ENCODE measurements around the gene CLPSL1.
"Not testable (repeated sequence)": the region's sequence is repeated elsewhere in the genome, so short reads cannot be mapped to it uniquely, and the experiment has no call there.

The CLPSL1 gene, protein sequence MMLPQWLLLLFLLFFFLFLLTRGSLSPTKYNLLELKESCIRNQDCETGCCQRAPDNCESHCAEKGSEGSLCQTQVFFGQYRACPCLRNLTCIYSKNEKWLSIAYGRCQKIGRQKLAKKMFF

GRCh38 chr6:35780719-35781118 lies at the start of gene CLPSL1:
Gene CLPSL1, plus strand, starts transcription at chr6:35781019. Its CDS starts 92 bp downstream, at chr6:35781111.
- DNase-seq (ENCODE audit: low read depth, low spot score), result no peak
- H3K27me3 ChIP-seq (ENCODE audit: insufficient read depth, insufficient read length), result peaks cover 3% of the 10 kb centered on the region
- peak within 1 kb of the TSS; percentile 4 for H3K9ac ChIP-seq (ENCODE audit: insufficient read length, low read depth)
- no peak for TF ChIP-seq YY1 (IDR thresholded peaks at IDR 0.05; ENCODE audit: insufficient read depth, insufficient read length)
- TF ChIP-seq ZNF274 (IDR thresholded peaks at IDR 0.05; ENCODE audit: low read depth, low read length), result no peak
- no peak for TF ChIP-seq SUZ12 (IDR thresholded peaks at IDR 0.05; ENCODE audit: extremely low read depth, insufficient read depth, insufficient read length)
- no peak within 1 kb of the TSS for H3K4me3 ChIP-seq (ENCODE audit: insufficient read length, low read depth)
- H3K9me3 ChIP-seq (ENCODE audit: insufficient read depth, low read length), result no peaks in the 10 kb centered on the region
- no peaks in the 10 kb centered on the region for H3K36me3 ChIP-seq (ENCODE audit: insufficient read depth, insufficient read length, low read length)
- H3K4me1 ChIP-seq (ENCODE audit: insufficient read depth, insufficient read length), result no peaks in the 10 kb centered on the region

DNA sequence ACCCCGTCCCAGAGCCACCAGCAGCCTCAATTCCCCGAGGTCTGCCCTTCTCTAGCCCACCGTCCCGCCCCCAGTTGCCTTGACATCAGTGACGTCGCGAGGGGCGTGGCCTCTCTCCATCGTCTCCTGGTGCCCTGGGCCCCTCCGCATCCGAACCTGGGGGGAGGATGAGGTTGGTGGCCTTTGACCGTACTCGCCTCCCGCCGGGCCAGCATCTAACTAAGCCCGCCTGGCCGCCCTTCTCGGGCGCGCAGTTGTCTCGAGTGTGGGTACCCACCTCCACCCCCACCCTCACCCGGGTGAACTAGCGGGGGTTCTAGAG lies 49.4 kb upstream of the CLPSL1 start:
- no peak for DNase-seq (ENCODE audit: low read depth, low spot score)
- Histone ChIP-seq H3K9me3 (ENCODE audit: insufficient read depth, low read length) (no peaks in the 10 kb centered on the region), H3K27me3 (ENCODE audit: insufficient read depth, insufficient read length) (no peaks in the 10 kb centered on the region), H3K4me1 (ENCODE audit: insufficient read depth, insufficient read length) (no peaks in the 10 kb centered on the region), H3K36me3 (ENCODE audit: insufficient read depth, insufficient read length, low read length) (no peaks in the 10 kb centered on the region), H3K4me3 (ENCODE audit: insufficient read length, low read depth) (peak overlapping the region; percentile 61), H3K9ac (ENCODE audit: insufficient read length, low read depth) (peak overlapping the region; percentile 66)
- no peak for TF ChIP-seq ZNF274 (IDR thresholded peaks at IDR 0.05; ENCODE audit: low read depth, low read length)
- no peak for TF ChIP-seq YY1 (IDR thresholded peaks at IDR 0.05; ENCODE audit: insufficient read depth, insufficient read length)
- no peak for TF ChIP-seq SUZ12 (IDR thresholded peaks at IDR 0.05; ENCODE audit: extremely low read depth, insufficient read depth, insufficient read length)

DNA sequence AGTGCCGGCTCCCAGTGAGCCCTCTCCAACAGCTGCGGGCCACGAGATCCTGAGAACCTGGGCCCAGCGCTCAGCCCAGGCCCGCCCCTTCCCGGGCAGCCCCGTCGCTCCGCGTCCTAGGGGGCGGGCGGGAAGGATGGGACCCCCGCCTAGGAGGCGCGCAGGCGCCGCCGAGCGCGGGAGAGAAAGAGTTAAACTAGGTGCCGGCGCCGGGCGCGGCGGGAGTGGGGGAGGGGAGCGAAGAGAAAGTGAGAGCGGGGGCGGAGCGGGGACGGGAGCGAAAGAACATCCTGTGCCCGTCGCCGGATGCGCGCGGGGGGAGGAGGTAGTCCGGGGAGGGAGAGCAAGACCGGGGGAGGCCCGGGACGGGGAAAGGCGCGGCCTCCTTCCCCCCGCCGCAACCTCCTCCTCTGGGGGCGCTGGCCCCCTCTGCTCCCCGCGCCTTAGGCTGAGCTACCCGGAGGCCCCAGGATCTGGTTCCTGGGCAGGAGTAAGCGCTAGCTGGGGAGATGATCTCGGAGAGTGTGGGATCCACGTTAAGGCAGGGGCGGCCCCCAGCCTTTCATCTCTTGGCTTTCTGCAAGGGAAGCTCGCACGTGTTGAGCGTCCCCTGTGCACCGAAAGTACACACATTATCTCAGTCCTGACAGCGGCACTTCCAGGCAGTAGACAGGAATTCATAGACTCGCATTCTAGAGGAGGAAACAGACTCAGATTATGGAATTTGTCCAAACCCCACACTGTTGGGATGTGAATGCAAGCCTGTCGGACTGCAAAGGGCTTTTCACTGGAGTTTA lies 48.9 kb upstream of the CLPSL1 start:
- Histone ChIP-seq H3K4me3 (ENCODE audit: insufficient read length, low read depth) (peak overlapping the region; percentile 61), H3K9me3 (ENCODE audit: insufficient read depth, low read length) (no peaks in the 10 kb centered on the region), H3K4me1 (ENCODE audit: insufficient read depth, insufficient read length) (peaks cover under 1% of the 10 kb centered on the region), H3K9ac (ENCODE audit: insufficient read length, low read depth) (peak overlapping the region; percentile 86), H3K36me3 (ENCODE audit: insufficient read depth, insufficient read length, low read length) (no peaks in the 10 kb centered on the region), H3K27me3 (ENCODE audit: insufficient read depth, insufficient read length) (no peaks in the 10 kb centered on the region)
- TF ChIP-seq ZNF274 (IDR thresholded peaks at IDR 0.05; ENCODE audit: low read depth, low read length) (no peak), SUZ12 (IDR thresholded peaks at IDR 0.05; ENCODE audit: extremely low read depth, insufficient read depth, insufficient read length) (no peak), YY1 (IDR thresholded peaks at IDR 0.05; ENCODE audit: insufficient read depth, insufficient read length) (no peak)
- no peak for DNase-seq (ENCODE audit: low read depth, low spot score)

GRCh38 chr6:35733633-35734032 lies 47.2 kb upstream of the CLPSL1 start:
- Histone ChIP-seq H3K9me3 (ENCODE audit: insufficient read depth, low read length) (no peaks in the 10 kb centered on the region), H3K36me3 (ENCODE audit: insufficient read depth, insufficient read length, low read length) (no peaks in the 10 kb centered on the region), H3K4me1 (ENCODE audit: insufficient read depth, insufficient read length) (peaks cover 12% of the 10 kb centered on the region), H3K27me3 (ENCODE audit: insufficient read depth, insufficient read length) (no peaks in the 10 kb centered on the region), H3K9ac (ENCODE audit: insufficient read length, low read depth) (peak overlapping the region; percentile 18), H3K4me3 (ENCODE audit: insufficient read length, low read depth) (no peak overlapping the region)
- DNase-seq (ENCODE audit: low read depth, low spot score), result no peak
- TF ChIP-seq YY1 (IDR thresholded peaks at IDR 0.05; ENCODE audit: insufficient read depth, insufficient read length) (no peak), ZNF274 (IDR thresholded peaks at IDR 0.05; ENCODE audit: low read depth, low read length) (no peak), SUZ12 (IDR thresholded peaks at IDR 0.05; ENCODE audit: extremely low read depth, insufficient read depth, insufficient read length) (no peak)

- H3K4me3 ChIP-seq (ENCODE audit: insufficient read length, low read depth); H3K36me3 ChIP-seq (ENCODE audit: insufficient read depth, insufficient read length, low read length); DNase-seq (ENCODE audit: low read depth, low spot score); H3K27me3 ChIP-seq (ENCODE audit: insufficient read depth, insufficient read length); H3K9me3 ChIP-seq (ENCODE audit: insufficient read depth, low read length); H3K9ac ChIP-seq (ENCODE audit: insufficient read length, low read depth): not testable (repeated sequence)
- H3K4me1 ChIP-seq (ENCODE audit: insufficient read depth, insufficient read length), result peaks cover 13% of the 10 kb centered on the region
These were observed 46.5 kb upstream of the CLPSL1 start for GRCh38 chr6:35734319-35734718.

GRCh38 chr6:35735452-35735851 lies 45.4 kb upstream of the CLPSL1 start:
- no peaks in the 10 kb centered on the region for H3K9me3 ChIP-seq (ENCODE audit: insufficient read depth, low read length)
- H3K4me3 ChIP-seq (ENCODE audit: insufficient read length, low read depth), result no peak overlapping the region
- peak overlapping the region; percentile 28 for H3K9ac ChIP-seq (ENCODE audit: insufficient read length, low read depth)
- H3K36me3 ChIP-seq (ENCODE audit: insufficient read depth, insufficient read length, low read length), result no peaks in the 10 kb centered on the region
- no peaks in the 10 kb centered on the region for H3K27me3 ChIP-seq (ENCODE audit: insufficient read depth, insufficient read length)
- TF ChIP-seq ZNF274 (IDR thresholded peaks at IDR 0.05; ENCODE audit: low read depth, low read length) (no peak), SUZ12 (IDR thresholded peaks at IDR 0.05; ENCODE audit: extremely low read depth, insufficient read depth, insufficient read length) (no peak), YY1 (IDR thresholded peaks at IDR 0.05; ENCODE audit: insufficient read depth, insufficient read length) (no peak)
- no peak for DNase-seq (ENCODE audit: low read depth, low spot score)
- H3K4me1 ChIP-seq (ENCODE audit: insufficient read depth, insufficient read length), result peaks cover 13% of the 10 kb centered on the region

DNA sequence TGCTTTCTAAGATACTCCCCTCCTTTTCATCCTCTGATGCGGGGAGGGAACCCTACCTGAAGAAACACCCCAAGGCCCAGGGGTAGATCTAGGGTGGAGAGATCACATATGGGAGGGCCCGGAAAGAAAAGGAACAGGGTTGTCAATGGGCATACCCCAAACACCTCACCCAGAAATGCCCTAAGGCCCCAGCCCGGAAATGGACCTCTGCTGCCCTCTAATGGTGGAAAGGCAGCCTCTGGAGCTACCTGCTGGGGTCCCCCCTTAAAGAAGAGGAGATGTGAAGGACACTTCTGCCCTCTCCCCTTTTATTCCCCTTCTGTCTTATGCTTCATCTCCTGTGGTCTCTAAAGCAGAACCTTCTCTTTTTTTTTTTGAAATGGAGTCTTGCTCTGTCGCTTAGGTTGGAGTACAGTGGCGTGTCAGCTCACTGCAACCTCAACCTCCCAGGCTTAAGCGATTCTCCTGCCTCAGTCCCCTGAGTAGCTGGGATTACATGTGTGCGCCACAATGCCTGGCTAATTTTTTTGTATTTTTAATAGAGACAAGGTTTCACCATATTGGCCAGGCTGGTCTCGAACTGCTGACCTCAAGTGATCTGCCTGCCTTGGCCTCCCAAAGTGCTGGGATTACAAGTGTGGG lies 44.4 kb upstream of the CLPSL1 start:
- TF ChIP-seq YY1 (IDR thresholded peaks at IDR 0.05; ENCODE audit: insufficient read depth, insufficient read length), result no peak
- TF ChIP-seq ZNF274 (IDR thresholded peaks at IDR 0.05; ENCODE audit: low read depth, low read length), result no peak
- no peak for TF ChIP-seq SUZ12 (IDR thresholded peaks at IDR 0.05; ENCODE audit: extremely low read depth, insufficient read depth, insufficient read length)
- H3K27me3 ChIP-seq (ENCODE audit: insufficient read depth, insufficient read length), result no peaks in the 10 kb centered on the region
- no peak for DNase-seq (ENCODE audit: low read depth, low spot score)
- no peaks in the 10 kb centered on the region for H3K9me3 ChIP-seq (ENCODE audit: insufficient read depth, low read length)
- no peaks in the 10 kb centered on the region for H3K36me3 ChIP-seq (ENCODE audit: insufficient read depth, insufficient read length, low read length)
- no peak overlapping the region for H3K9ac ChIP-seq (ENCODE audit: insufficient read length, low read depth)
- H3K4me1 ChIP-seq (ENCODE audit: insufficient read depth, insufficient read length), result peaks cover 13% of the 10 kb centered on the region
- H3K4me3 ChIP-seq (ENCODE audit: insufficient read length, low read depth), result no peak overlapping the region

All from NT2/D1 (cell line).